ENCODE data around the gene TTC9B. TPM values are rescaled to one million over a fixed set of nuclear protein-coding genes. Genes with fewer than 3 reads are reported as not detected.

The TTC9B gene
- total RNA-seq, 1 donor from 2014 or later = not detected

DNA sequence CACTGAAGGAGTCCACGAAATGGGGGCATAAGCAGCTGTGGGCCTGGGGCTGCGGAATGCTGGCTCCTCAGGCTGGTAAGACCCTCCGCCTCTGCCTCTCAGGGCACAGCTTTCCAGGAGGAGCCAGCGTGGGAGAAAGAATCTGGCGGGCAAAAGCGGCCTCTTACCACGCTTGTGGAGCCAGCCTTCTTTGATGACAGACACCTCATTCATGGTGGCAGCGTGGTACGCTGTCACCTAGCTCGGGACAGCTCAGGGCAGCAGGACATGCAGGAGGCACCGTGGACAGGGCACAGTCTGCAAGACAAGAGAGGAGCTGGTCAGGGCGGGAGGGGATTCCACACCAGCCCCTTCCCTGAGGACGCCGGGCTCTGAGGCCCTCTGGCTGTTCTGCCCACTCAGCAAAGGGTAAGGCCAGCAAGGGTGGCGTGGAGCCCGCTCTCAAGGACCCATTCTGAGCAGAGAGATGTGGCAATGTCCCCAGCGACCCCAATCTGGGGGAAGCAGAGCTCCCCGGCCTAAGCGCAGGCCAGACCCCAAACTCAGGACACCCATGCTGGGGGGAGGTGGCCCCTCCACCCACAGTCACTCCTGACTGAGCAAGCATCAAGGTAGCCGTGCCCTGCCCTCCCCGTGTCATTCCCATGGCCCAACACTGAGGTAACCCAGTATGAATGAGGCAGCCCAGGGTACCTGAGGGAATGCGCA lies 47.0 kb upstream of the TTC9B start:
- H3K27me3 Mint-ChIP-seq = no peaks in the 10 kb centered on the region
- no peak for ATAC-seq (ENCODE audit: low read depth)
- H3K36me3 Mint-ChIP-seq (ENCODE audit: low read depth) = peaks cover 75% of the 10 kb centered on the region
- ChIA-PET CTCF (no interaction called here), POLR2A (no interaction called here)
- DNase-seq = no peak
- H3K9me3 Mint-ChIP-seq = no peaks in the 10 kb centered on the region
- intact Hi-C loops (cut with micrococcal nuclease) = no loop called here
- H3K27ac Mint-ChIP-seq = no peak overlapping the region
- peaks cover 33% of the 10 kb centered on the region for H3K4me1 Mint-ChIP-seq
- no peak overlapping the region for H3K4me3 Mint-ChIP-seq
- TF ChIP-seq, protein P1, sequence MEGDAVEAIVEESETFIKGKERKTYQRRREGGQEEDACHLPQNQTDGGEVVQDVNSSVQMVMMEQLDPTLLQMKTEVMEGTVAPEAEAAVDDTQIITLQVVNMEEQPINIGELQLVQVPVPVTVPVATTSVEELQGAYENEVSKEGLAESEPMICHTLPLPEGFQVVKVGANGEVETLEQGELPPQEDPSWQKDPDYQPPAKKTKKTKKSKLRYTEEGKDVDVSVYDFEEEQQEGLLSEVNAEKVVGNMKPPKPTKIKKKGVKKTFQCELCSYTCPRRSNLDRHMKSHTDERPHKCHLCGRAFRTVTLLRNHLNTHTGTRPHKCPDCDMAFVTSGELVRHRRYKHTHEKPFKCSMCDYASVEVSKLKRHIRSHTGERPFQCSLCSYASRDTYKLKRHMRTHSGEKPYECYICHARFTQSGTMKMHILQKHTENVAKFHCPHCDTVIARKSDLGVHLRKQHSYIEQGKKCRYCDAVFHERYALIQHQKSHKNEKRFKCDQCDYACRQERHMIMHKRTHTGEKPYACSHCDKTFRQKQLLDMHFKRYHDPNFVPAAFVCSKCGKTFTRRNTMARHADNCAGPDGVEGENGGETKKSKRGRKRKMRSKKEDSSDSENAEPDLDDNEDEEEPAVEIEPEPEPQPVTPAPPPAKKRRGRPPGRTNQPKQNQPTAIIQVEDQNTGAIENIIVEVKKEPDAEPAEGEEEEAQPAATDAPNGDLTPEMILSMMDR (IDR thresholded peaks at IDR 0.05) = no peak

DNA sequence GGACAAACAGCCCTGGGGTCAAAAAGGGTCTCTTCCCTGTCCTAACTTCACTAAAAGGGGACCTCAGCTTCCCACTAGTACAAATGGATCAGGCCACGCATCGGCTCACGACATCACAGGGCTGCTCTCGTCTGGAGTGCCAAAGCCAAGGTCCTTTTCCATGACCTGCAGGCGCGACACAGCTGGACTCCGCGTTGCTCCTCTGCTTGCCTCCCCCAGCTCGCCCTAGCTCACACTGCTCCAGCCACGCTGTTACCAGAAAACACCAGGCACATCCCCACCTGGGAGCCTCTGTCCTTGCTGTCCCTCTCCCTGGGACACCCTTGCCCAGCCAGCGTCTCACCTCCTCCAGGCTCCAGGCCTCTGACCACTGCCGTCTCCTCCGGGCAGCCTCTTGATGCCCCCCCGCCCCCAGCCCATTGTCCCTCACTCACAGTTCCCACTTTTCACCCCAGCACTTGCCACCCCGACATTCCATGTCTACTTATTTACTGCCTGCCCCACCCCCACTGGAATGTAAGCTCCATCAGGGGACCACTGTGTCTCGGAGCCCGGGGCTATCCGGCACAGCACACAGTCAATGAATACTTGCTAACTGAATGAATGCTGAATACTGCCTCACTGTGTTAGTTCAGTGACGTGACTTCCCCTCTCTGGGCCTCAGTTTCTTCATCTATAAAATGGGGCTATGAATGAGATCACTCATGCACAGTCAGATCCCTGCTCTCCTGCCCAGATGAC lies 46.3 kb upstream of the TTC9B start:
- Mint-ChIP-seq H3K27me3 (no peaks in the 10 kb centered on the region), H3K9me3 (no peaks in the 10 kb centered on the region), H3K4me3 (no peak overlapping the region), H3K36me3 (ENCODE audit: low read depth) (peaks cover 68% of the 10 kb centered on the region), H3K4me1 (peaks cover 37% of the 10 kb centered on the region), H3K27ac (no peak overlapping the region)
- CTCF ChIA-PET = no interaction called here
- DNase-seq = no peak
- POLR2A ChIA-PET = no interaction called here
- intact Hi-C loops (cut with micrococcal nuclease) = no loop called here
- TF ChIP-seq, protein P1 (IDR thresholded peaks at IDR 0.05) = no peak
- no peak for ATAC-seq (ENCODE audit: low read depth)

GRCh38 chr19:40263440-40264313 lies 45.5 kb upstream of the TTC9B start:
- Mint-ChIP-seq H3K9me3 (no peaks in the 10 kb centered on the region), H3K27me3 (no peaks in the 10 kb centered on the region), H3K4me1 (peaks cover 35% of the 10 kb centered on the region), H3K4me3 (no peak overlapping the region), H3K27ac (no peak overlapping the region), H3K36me3 (ENCODE audit: low read depth) (peaks cover 62% of the 10 kb centered on the region)
- ChIA-PET POLR2A (no interaction called here), CTCF (no interaction called here)
- no peak for ATAC-seq (ENCODE audit: low read depth)
- TF ChIP-seq, protein P1 (IDR thresholded peaks at IDR 0.05) = no peak
- intact Hi-C loops (cut with micrococcal nuclease) = no loop called here
- DNase-seq = no peak

DNA sequence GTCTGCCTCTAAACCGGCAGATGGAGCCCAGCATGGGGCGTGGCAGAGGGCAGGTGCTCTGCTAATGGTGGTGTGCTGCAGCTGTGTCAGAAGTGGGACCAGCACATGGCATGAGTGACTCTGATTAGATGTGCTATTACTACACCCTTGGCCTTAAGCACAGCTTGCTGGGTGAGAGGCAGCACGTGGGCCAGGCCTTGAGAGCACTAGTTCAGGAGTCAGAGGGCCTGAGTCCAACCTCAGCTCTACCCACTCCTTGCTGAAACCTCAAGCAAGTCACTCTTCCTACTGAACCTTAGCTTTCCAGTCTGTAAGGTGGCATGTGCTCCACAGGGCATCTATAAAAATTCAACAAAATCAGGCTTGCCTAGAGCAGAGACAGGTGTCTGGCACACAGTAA lies 44.2 kb upstream of the TTC9B start:
- TF ChIP-seq, protein P1 (IDR thresholded peaks at IDR 0.05) = no peak
- Mint-ChIP-seq H3K9me3 (no peaks in the 10 kb centered on the region), H3K27ac (no peak overlapping the region), H3K4me1 (peaks cover 28% of the 10 kb centered on the region), H3K27me3 (no peaks in the 10 kb centered on the region), H3K4me3 (no peak overlapping the region), H3K36me3 (ENCODE audit: low read depth) (peaks cover 57% of the 10 kb centered on the region)
- ATAC-seq (ENCODE audit: low read depth) (no peak), DNase-seq (no peak)
- intact Hi-C loops (cut with micrococcal nuclease) = no loop called here
- POLR2A ChIA-PET = interaction anchor here (0.6 kb wide), 2 partner anchors 519 to 1836 kb away, joined by 3 to 4 read pairs; partner anchors contain the start of gene RASGRP4
- CTCF ChIA-PET = no interaction called here

DNA sequence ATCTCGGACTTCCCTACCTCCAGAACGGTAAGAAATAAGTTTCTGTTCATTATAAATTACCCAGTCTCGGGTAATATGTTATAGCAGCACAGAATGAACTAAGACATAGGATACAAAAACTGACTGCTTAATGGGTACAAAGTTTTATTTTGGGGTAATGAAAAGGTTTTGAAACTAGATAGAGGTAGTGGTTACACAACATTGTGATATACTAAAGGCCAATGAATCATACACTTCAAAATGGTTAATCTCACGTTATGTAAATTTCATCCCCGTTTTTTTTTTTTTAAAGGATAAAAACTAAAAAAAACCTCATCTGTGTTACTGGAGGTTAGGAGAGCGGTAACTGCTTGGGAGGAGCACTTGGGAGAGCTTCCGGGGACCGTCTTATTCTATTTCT lies 43.4 kb upstream of the TTC9B start:
- POLR2A ChIA-PET = interaction anchor here (0.6 kb wide), 1 partner anchor 1835 kb away, joined by 4 read pairs; the partner anchor contains the start of gene RASGRP4
- intact Hi-C loops (cut with micrococcal nuclease) = no loop called here
- Mint-ChIP-seq H3K4me3 (no peak overlapping the region), H3K27me3 (no peaks in the 10 kb centered on the region), H3K27ac (no peak overlapping the region), H3K36me3 (ENCODE audit: low read depth) (peaks cover 56% of the 10 kb centered on the region), H3K9me3 (no peaks in the 10 kb centered on the region), H3K4me1 (peaks cover 29% of the 10 kb centered on the region)
- TF ChIP-seq, protein P1 (IDR thresholded peaks at IDR 0.05) = no peak
- no peak for DNase-seq
- no peak for ATAC-seq (ENCODE audit: low read depth)
- CTCF ChIA-PET = no interaction called here

Data from activated B cell treated with CpG ODN at 0.5 μM for 24 hours (primary cell).